ENCODE results near the gene ISLR. TPM values are rescaled to one million over a fixed set of nuclear protein-coding genes. Genes with fewer than 3 reads are reported as not detected.

The ISLR gene
- total and polyA plus RNA-seq, 8 donors, result 3.5 to 44.6 (median 12.0) TPM

- peaks cover 0 to 54% (median 4%) of the 10 kb centered on the region in 3 donors for H3K27me3 ChIP-seq
- no peaks in the 10 kb centered on the region for H3K36me3 ChIP-seq
- intact Hi-C loops (cut with DNase I; ENCODE audit: low total_unique reads), result no loop called here
- WGBS, 5 donors, result 93 to 100% (median 96%) methylated on average over 1 of the region's 1 CpG
- DNase-seq, result no peak
- no peak for TF ChIP-seq POLR2A (IDR thresholded peaks at IDR 0.05)
- no peak for TF ChIP-seq POLR2AphosphoS5 (IDR thresholded peaks at IDR 0.05)
- no peak for TF ChIP-seq EP300 (IDR thresholded peaks at IDR 0.05)
- TF ChIP-seq, protein P1, sequence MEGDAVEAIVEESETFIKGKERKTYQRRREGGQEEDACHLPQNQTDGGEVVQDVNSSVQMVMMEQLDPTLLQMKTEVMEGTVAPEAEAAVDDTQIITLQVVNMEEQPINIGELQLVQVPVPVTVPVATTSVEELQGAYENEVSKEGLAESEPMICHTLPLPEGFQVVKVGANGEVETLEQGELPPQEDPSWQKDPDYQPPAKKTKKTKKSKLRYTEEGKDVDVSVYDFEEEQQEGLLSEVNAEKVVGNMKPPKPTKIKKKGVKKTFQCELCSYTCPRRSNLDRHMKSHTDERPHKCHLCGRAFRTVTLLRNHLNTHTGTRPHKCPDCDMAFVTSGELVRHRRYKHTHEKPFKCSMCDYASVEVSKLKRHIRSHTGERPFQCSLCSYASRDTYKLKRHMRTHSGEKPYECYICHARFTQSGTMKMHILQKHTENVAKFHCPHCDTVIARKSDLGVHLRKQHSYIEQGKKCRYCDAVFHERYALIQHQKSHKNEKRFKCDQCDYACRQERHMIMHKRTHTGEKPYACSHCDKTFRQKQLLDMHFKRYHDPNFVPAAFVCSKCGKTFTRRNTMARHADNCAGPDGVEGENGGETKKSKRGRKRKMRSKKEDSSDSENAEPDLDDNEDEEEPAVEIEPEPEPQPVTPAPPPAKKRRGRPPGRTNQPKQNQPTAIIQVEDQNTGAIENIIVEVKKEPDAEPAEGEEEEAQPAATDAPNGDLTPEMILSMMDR (IDR thresholded peaks at IDR 0.05), result no peak
- no peak overlapping the region for H3K27ac ChIP-seq
- H3K9me3 ChIP-seq, result peaks cover 0 to 11% (median 10%) of the 10 kb centered on the region in 4 donors
- no peak overlapping the region for H3K4me3 ChIP-seq
- H3K4me1 ChIP-seq, result no peaks in the 10 kb centered on the region
These were observed 27.2 kb upstream of the ISLR start for GRCh38 chr15:74146277-74146800.

GRCh38 chr15:74147051-74147450 lies 26.5 kb upstream of the ISLR start:
- peaks cover 0 to 11% (median 10%) of the 10 kb centered on the region in 4 donors for H3K9me3 ChIP-seq

GRCh38 chr15:74155766-74156417 lies 17.6 kb upstream of the ISLR start:
- H3K27ac ChIP-seq, result peak overlapping the region in 1 of 5 donors; percentile 40
- no peak for DNase-seq

More at GRCh38 chr15:74147051-74147450, 26.5 kb upstream of the ISLR start:
- H3K4me3 ChIP-seq, result no peak overlapping the region
- no peak for DNase-seq
- 53 to 62% (median 54%) methylated on average over 2 of the region's 2 CpGs for WGBS, 5 donors
- H3K36me3 ChIP-seq, result no peaks in the 10 kb centered on the region
- no peak for TF ChIP-seq EP300 (IDR thresholded peaks at IDR 0.05)
- TF ChIP-seq, protein P1 (IDR thresholded peaks at IDR 0.05), result no peak
- TF ChIP-seq POLR2AphosphoS5 (IDR thresholded peaks at IDR 0.05), result no peak
- TF ChIP-seq POLR2A (IDR thresholded peaks at IDR 0.05), result no peak
- H3K27me3 ChIP-seq, result peaks cover 0 to 54% (median 4%) of the 10 kb centered on the region in 3 donors
- no peak overlapping the region for H3K27ac ChIP-seq
- intact Hi-C loops (cut with DNase I; ENCODE audit: low total_unique reads), result no loop called here
- H3K4me1 ChIP-seq, result no peaks in the 10 kb centered on the region

DNA sequence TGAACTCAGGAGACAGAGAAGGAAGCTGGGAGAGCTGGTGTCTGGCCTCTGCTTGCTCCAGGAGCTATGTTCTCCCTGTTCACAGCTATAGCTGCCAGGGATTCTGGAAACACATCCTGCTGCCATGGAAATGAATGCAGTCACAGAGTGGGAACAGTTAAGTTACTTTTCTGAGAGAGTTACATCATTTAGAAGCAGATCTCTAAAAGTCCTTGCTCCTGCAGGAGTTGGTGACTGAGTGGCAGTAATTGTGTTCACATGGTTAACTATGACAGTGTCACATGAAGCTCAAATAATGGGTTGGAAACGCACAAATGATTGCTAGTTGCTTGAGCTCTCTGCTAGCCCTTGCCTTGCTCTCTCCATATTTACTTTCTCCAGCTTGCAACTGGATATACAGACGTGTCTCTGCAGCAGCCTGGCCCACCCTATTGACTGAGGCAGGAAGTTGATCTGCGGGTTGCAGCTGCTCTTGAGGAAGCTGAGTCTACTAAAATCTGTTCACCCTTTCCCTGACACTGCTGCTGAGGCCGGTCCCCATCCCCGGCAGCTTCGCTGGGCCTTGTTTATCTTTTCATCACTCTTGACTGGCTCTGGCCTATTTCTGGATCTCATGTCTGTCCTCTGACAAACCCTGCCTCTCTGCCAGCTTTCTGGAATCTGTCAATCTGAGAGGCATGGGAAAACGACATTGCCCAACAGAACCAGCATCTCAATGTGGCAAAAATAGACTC lies 16.7 kb upstream of the ISLR start:
- peak overlapping the region in 2 of 5 donors; percentile 3 to 40 for H3K27ac ChIP-seq
- H3K9me3 ChIP-seq, result no peaks in the 10 kb centered on the region
- H3K4me1 ChIP-seq, result peaks cover 0 to 22% (median 7%) of the 10 kb centered on the region in 4 donors
- no peak overlapping the region for H3K4me3 ChIP-seq
- TF ChIP-seq, protein P1 (IDR thresholded peaks at IDR 0.05), result no peak
- peak in 1 of 3 donors; percentile 12 for TF ChIP-seq POLR2AphosphoS5 (IDR thresholded peaks at IDR 0.05)
- 10 to 17% (median 12%) methylated on average over 7 of the region's 7 CpGs for WGBS, 5 donors
- peak in 1 of 2 donors; percentile 81 for DNase-seq
- intact Hi-C loops (cut with DNase I; ENCODE audit: low total_unique reads), result no loop called here
- H3K36me3 ChIP-seq, result no peaks in the 10 kb centered on the region
- H3K27me3 ChIP-seq, result peaks cover 0 to 10% (median 0%) of the 10 kb centered on the region in 3 donors

More at GRCh38 chr15:74155766-74156417, 17.6 kb upstream of the ISLR start:
- intact Hi-C loops (cut with DNase I; ENCODE audit: low total_unique reads), result no loop called here
- 64 to 69% (median 64%) methylated on average over 14 of the region's 14 CpGs for WGBS, 5 donors
- Histone ChIP-seq H3K4me3 (no peak overlapping the region), H3K36me3 (no peaks in the 10 kb centered on the region), H3K4me1 (peaks cover 0 to 22% (median 7%) of the 10 kb centered on the region in 4 donors), H3K27me3 (peaks cover 0 to 4% (median 0%) of the 10 kb centered on the region in 3 donors), H3K9me3 (no peaks in the 10 kb centered on the region)
- TF ChIP-seq POLR2A (IDR thresholded peaks at IDR 0.05) (no peak), POLR2AphosphoS5 (IDR thresholded peaks at IDR 0.05) (no peak), EP300 (IDR thresholded peaks at IDR 0.05) (no peak)
- TF ChIP-seq, protein P1 (IDR thresholded peaks at IDR 0.05), result no peak
